K562 (cell line): ENCODE measurements around the gene HEG1. TPM values are rescaled to one million over a fixed set of nuclear protein-coding genes. Genes with fewer than 3 reads are reported as not detected.

Source experiments
- ATAC-seq: fragments of 200-7000 bp; cut with Tn5 transposase; 3 replicates; pipeline ENCODE4 v1.9.1; 2020; ENCODE audit warnings: moderate library complexity
- BruUV-seq: library from RNA; stranded (reverse); fragments of 400-500 nt; replicated peaks from 2 replicates; lab custom pipeline; 2021; lab: Mats Ljungman, UMichigan
- CTCF ChIA-PET: fragments of 300-600 bp; formaldehyde crosslinking; extraction: SDS; loops from one replicate; lab custom pipeline; 2021; ENCODE audit warnings: low intra/inter-chr PET ratio; lab: Yijun Ruan, JAX
- POLR2A ChIA-PET: fragments of 300-600, 350-650 bp; sonication (Branson Sonifier 250); formaldehyde crosslinking; extraction: SDS; loops from one replicate; lab custom pipeline; 2021; ENCODE audit warnings: antibody characterized with exemption, inconsistent platforms; lab: Yijun Ruan, JAX
- DNase-seq, 4 experiments: peaks; one replicate each; pipeline versions ENCODE4 v3.0.0 to v3.0.0-alpha.2; 2011 to 2018; ENCODE audit warnings: low spot score in 3 of 4, mixed read lengths in 3 of 4; ENCODE audit errors: extremely low read depth in 1 of 4
- FAIRE-seq: peaks from 2 replicates; lab custom pipeline; 2011; peaks lifted over from hg19 to GRCh38; lab: Jason Lieb, UNC
- H2AFZ ChIP-seq: 2 replicates; pipeline ENCODE4 v1.6.0; 2011; ENCODE audit warnings: low read depth, low read length, control low read depth, inconsistent platforms
- H3K27ac ChIP-seq: fragments of 200-600 bp; 3 replicates; pipeline ENCODE4 v1.8.0; 2011; ENCODE audit warnings: low read depth, mild to moderate bottlenecking, control low read depth, inconsistent platforms, low read length, moderate library complexity, mixed read lengths; ENCODE audit errors: extremely low read depth
- H3K27me3 ChIP-seq, 2 experiments: fragments of 300-600 bp in 1 of 2; 2 replicates in 1 of 2; 3 replicates in 1 of 2; pipeline versions ENCODE4 v1.6.0 to v1.8.0; 2011; ENCODE audit warnings: inconsistent platforms in 2 of 2, low read length in 2 of 2, mild to moderate bottlenecking in 1 of 2, mixed read lengths in 1 of 2, moderate library complexity in 1 of 2; ENCODE audit not compliant: control insufficient read depth in 2 of 2, insufficient read depth in 2 of 2
- H3K36me3 ChIP-seq: fragments of 300-600 bp; 3 replicates; pipeline ENCODE4 v1.8.0; 2011; ENCODE audit warnings: mild to moderate bottlenecking, low read length, inconsistent platforms; ENCODE audit not compliant: control insufficient read depth, insufficient read depth
- H3K4me1 ChIP-seq, 2 experiments: fragments of 200-600 bp in 1 of 2; replicated peaks in 1 of 2; 2 replicates in 1 of 2; 3 replicates in 1 of 2; pipeline versions ENCODE4 v1.5.1 to v1.8.0; 2011; ENCODE audit warnings: inconsistent platforms in 2 of 2, low read length in 2 of 2, mild to moderate bottlenecking in 1 of 2, mixed read lengths in 1 of 2, moderate library complexity in 1 of 2; ENCODE audit not compliant: control insufficient read depth in 2 of 2, insufficient read depth in 2 of 2
- H3K4me2 ChIP-seq: 2 replicates; pipeline ENCODE4 v1.6.1; 2011; ENCODE audit warnings: low read length, control low read depth, inconsistent platforms, mixed read lengths; ENCODE audit not compliant: insufficient read depth
- H3K4me3 ChIP-seq: fragments of 200-600 bp; sonication (generic), shearing (Covaris generic); 2 replicates; pipeline ENCODE4 v1.5.1; 2016; ENCODE audit warnings: control low read depth, inconsistent platforms
- H3K79me2 ChIP-seq: fragments of 200-600 bp; 3 replicates; pipeline ENCODE4 v1.8.0; 2011; ENCODE audit warnings: low read length, inconsistent platforms; ENCODE audit not compliant: control insufficient read depth, insufficient read depth
- H3K9ac ChIP-seq, 2 experiments: 2 replicates each; pipeline versions ENCODE4 v1.6.0 to v1.6.1; 2011; ENCODE audit warnings: low read depth in 2 of 2, low read length in 2 of 2, control low read depth in 1 of 2, inconsistent platforms in 1 of 2, mild to moderate bottlenecking in 1 of 2, mixed read lengths in 1 of 2; ENCODE audit not compliant: insufficient read depth in 1 of 2
- H3K9me1 ChIP-seq: one replicate; pipeline ENCODE4 v1.6.0; 2011; ENCODE audit warnings: inconsistent platforms, mild to moderate bottlenecking, low read length, moderate library complexity; ENCODE audit not compliant: control insufficient read depth, insufficient read depth
- H3K9me3 ChIP-seq: replicated peaks from 2 replicates; pipeline ENCODE4 v1.5.1; 2011; ENCODE audit warnings: low read depth, low read length, inconsistent platforms; ENCODE audit not compliant: control insufficient read depth, insufficient read depth
- H4K20me1 ChIP-seq: replicated peaks from 2 replicates; pipeline ENCODE4 v1.6.1; 2011; ENCODE audit warnings: low read length, inconsistent platforms, mixed read lengths; ENCODE audit not compliant: control insufficient read depth, insufficient read depth
- ZNF277 ChIP-seq: fragments of 250-450 bp; sonication (Bioruptor Pico); IDR thresholded peaks from 2 replicates; pipeline ENCODE4 v1.8.0; 2022; ENCODE audit warnings: inconsistent platforms, mild to moderate bottlenecking, moderate library complexity, borderline replicate concordance
- WGBS: fragments of 100-300 bp; shearing (Covaris generic); methylation state at CpG from one replicate; pipeline ENCODE4 v1.1.6; 2016; ENCODE audit warnings: low coverage, mixed read lengths; ENCODE audit not compliant: insufficient coverage; ENCODE audit errors: missing lambda C conversion rate; 5-methylcytosine and 5-hydroxymethylcytosine counted together
- in situ Hi-C: fragments of 300-500 bp; cut with MboI; formaldehyde crosslinking; loops from 4 replicates; pipeline ENCODE4 v1.15.0; 2018; ENCODE audit warnings: inconsistent platforms, mixed read lengths
- intact Hi-C: fragments of 100-400 bp; cut with micrococcal nuclease; formaldehyde crosslinking; loops from 2 replicates; pipeline ENCODE4 v1.14.2; 2022
- polyA plus RNA-seq, 8 experiments: library from polyadenylated mRNA; depleted of rRNA in 4 of 8; stranded (reverse) in 5 of 8; unstranded in 3 of 8; fragments of >200 nt; fragmentation: Nextera tagmentation in 2 of 8; fragmentation: Illumina TruSeq in 1 of 8; extraction: Ambion mirVana in 2 of 8; extraction: Trizol in 1 of 8; gene quantifications; 2 replicates each; pipeline versions ENCODE4 v1.2.1 to v1.2.3, GENCODE V29; 2011 to 2014; ENCODE audit warnings: inconsistent platforms in 1 of 8, missing spikeins in 1 of 8
- total RNA-seq, 7 experiments: library from RNA; depleted of rRNA in 6 of 7; stranded (reverse); fragments of >200 nt in 6 of 7; fragmentation: Illumina TruSeq in 2 of 7; extraction: Trizol in 2 of 7; gene quantifications; 2 replicates each; pipeline versions ENCODE4 v1.2.1 to v1.2.3, GENCODE V29; 2011 to 2021; ENCODE audit warnings: low replicate concordance in 1 of 7
- TF ChIP-seq, protein P1 (sequence below): fragments of 450-650 bp; formaldehyde crosslinking; IDR thresholded peaks from 2 replicates; pipeline ENCODE4 v1.4.0; 2020; ENCODE audit warnings: mild to moderate bottlenecking, mixed read lengths

HEG1 gene
- total and polyA plus RNA-seq, 9 of the 15 experiments (the other 6 are each of a cell fraction or from before 2014, with no cell fraction given) = 0.24 TPM; not detected in 8

GRCh38 chr3:125104639-125105038 is 48.8 kb upstream of the HEG1 start:
- TF ChIP-seq ZNF277 (CRISPR knock-in tag) = no peak
- TF ChIP-seq, protein P1, sequence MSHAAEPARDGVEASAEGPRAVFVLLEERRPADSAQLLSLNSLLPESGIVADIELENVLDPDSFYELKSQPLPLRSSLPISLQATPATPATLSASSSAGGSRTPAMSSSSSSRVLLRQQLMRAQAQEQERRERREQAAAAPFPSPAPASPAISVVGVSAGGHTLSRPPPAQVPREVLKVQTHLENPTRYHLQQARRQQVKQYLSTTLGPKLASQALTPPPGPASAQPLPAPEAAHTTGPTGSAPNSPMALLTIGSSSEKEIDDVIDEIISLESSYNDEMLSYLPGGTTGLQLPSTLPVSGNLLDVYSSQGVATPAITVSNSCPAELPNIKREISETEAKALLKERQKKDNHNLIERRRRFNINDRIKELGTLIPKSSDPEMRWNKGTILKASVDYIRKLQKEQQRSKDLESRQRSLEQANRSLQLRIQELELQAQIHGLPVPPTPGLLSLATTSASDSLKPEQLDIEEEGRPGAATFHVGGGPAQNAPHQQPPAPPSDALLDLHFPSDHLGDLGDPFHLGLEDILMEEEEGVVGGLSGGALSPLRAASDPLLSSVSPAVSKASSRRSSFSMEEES = peak; percentile 18; the same call in 1 of the 2 replicates
- Histone ChIP-seq H3K4me2 (no peak overlapping the region), H3K27ac (no peak overlapping the region), H3K9me1 (no peaks in the 10 kb centered on the region), H2AFZ (no peak overlapping the region), H4K20me1 (no peaks in the 10 kb centered on the region; the same call in 1 of the 2 replicates), H3K9ac (no peak overlapping the region), H3K27me3 (no peaks in the 10 kb centered on the region), H3K4me3 (no peak overlapping the region), H3K36me3 (no peaks in the 10 kb centered on the region), H3K4me1 (no peaks in the 10 kb centered on the region; a peak in 2 of 5 replicates), H3K79me2 (no peaks in the 10 kb centered on the region), H3K9me3 (no peaks in the 10 kb centered on the region)
- FAIRE-seq = no peak
- ATAC-seq = no peak
- intact Hi-C loops = no loop called here
- ChIA-PET CTCF (no interaction called here), POLR2A (no interaction called here)
- in situ Hi-C loops = no loop called here
- WGBS = 0% methylated on average over 1 of the region's 1 CpG
- no TSS peak for BruUV-seq
- no peak for DNase-seq
